AG09309 (cell line): ENCODE data around the gene RIN3.
A peak's percentile ranks its signal among the peaks of the same experiment; 100 is the strongest.
"Not testable (repeated sequence)": the region's sequence is repeated elsewhere in the genome, so short reads cannot be mapped to it uniquely, and the experiment has no call there.

Source experiments
- DNase-seq: peaks from one replicate; pipeline ENCODE4 v3.0.0-alpha.2; 2010; ENCODE audit warnings: low read depth
- H3K4me3 ChIP-seq: 2 replicates; pipeline ENCODE4 v1.5.1; 2011; ENCODE audit warnings: mild to moderate bottlenecking, low read depth, low read length, moderate library complexity; ENCODE audit not compliant: control insufficient read depth
- TF ChIP-seq, protein P1 (sequence below): IDR thresholded peaks from 2 replicates; pipeline ENCODE4 v1.5.1; 2011; ENCODE audit warnings: mild to moderate bottlenecking, low read depth, low read length, inconsistent platforms; ENCODE audit not compliant: insufficient read depth, control insufficient read depth; ENCODE audit errors: missing control alignments

Gene RIN3

DNA sequence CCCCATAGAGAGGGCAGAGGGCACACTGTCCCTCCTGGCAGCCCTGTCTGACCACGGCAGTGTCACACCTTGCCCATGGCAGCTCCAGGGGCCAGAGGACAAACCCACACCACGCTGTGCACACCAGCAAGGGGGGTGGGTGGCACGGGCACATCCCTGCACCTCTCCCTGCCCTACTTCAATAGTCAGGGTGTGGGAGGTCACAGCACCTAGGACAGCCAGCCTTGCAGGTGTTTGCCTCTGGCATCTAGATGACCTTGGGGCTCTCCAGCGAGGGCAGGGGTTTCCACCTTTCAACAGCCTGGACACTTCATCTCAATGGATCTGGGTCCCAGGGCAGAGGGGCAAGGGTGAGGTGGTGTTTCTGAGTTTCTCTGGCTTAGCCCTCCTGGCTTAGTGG, 165.7 kb downstream of the RIN3 start:
- TF ChIP-seq, protein P1, sequence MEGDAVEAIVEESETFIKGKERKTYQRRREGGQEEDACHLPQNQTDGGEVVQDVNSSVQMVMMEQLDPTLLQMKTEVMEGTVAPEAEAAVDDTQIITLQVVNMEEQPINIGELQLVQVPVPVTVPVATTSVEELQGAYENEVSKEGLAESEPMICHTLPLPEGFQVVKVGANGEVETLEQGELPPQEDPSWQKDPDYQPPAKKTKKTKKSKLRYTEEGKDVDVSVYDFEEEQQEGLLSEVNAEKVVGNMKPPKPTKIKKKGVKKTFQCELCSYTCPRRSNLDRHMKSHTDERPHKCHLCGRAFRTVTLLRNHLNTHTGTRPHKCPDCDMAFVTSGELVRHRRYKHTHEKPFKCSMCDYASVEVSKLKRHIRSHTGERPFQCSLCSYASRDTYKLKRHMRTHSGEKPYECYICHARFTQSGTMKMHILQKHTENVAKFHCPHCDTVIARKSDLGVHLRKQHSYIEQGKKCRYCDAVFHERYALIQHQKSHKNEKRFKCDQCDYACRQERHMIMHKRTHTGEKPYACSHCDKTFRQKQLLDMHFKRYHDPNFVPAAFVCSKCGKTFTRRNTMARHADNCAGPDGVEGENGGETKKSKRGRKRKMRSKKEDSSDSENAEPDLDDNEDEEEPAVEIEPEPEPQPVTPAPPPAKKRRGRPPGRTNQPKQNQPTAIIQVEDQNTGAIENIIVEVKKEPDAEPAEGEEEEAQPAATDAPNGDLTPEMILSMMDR = no peak
- no peak overlapping the region for H3K4me3 ChIP-seq

DNA sequence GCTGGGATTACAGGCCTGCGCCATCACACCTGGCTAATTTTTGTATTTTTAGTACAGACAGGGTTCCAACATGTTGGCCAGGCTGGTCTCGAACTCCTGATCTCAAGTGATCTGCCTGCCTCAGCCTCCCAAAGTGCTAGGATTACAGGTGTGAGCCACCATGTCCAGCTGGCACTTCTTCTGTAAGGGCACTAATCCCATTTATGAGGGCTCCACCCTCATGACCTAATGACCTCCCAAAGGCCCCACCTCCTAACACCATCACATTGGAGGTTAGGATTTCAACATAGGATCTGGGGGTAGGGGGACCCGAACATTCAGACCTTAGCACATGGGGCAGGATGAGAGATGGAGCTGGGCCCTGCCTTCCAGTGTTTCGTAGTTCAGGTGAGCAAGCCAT, 166.7 kb downstream of the RIN3 start:
- not testable (repeated sequence) for DNase-seq, H3K4me3 ChIP-seq

More for the DNA sequence above, 165.7 kb downstream of the RIN3 start:
- DNase-seq = no peak

DNA sequence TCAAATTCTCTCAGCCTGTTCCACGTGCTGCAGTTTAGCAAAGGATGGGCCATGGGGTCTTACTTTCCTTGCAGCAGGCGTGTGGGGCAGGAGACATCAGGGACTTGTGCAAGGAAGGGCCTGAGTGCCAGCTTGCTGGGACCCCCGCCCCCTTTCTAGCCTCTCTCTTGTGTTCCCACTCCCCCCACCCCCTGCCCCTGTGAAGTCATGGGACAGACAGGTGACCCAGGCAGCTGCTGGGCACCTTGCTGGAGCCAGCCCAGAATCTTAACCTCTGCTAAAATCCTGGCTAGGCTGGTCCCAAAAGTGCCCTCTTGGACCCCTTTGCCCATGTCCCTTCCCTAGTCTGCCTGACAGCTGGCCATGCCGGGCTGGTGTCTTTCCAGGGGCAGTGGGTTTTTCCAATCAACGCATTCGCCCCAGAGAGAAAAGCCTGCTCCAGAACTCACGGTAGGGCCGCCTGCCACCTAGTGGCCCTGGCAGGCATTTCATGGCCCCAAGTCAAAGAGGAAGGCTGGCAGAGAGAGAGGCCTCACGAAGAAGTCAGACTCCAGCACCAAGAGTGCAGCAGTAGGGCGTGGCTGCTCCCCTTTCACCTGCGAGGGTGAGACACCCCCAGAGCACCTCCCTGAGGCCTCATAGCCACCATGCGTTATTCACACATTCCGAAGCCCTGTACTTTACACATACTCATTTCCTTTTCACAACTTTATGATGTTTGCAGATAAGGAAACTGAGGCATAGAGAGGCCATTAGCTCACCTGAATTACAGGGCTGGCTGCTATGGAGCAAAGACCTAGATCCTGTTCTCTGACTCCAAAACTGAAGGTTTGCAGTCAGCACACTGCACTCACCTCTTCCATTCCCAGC, 167.4 kb downstream of the RIN3 start:
- TF ChIP-seq, protein P1 = peak; percentile 98
- DNase-seq = peak; percentile 25
- H3K4me3 ChIP-seq = no peak overlapping the region

DNA sequence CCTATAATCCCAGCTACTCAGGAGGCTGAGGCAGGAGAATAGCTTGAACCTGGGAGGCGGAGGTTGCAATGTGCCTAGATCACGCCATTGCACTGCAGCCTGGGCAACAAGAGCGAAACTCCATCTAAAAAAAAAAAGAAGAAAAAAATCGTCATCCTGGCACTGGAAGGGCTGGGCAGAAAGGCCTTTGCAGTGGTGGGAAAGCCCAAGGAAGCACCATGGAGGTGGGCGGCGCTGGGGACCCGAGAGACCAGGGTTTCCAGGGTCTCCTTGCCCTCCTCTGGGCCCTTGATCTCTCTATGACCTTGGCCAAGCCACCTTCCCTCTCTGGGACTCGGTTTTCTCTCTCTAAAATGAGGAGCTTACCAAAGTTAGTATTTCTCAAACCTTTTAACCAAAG, 169.5 kb downstream of the RIN3 start:
- no peak overlapping the region for H3K4me3 ChIP-seq
- TF ChIP-seq, protein P1 = no peak
- DNase-seq = no peak

DNA sequence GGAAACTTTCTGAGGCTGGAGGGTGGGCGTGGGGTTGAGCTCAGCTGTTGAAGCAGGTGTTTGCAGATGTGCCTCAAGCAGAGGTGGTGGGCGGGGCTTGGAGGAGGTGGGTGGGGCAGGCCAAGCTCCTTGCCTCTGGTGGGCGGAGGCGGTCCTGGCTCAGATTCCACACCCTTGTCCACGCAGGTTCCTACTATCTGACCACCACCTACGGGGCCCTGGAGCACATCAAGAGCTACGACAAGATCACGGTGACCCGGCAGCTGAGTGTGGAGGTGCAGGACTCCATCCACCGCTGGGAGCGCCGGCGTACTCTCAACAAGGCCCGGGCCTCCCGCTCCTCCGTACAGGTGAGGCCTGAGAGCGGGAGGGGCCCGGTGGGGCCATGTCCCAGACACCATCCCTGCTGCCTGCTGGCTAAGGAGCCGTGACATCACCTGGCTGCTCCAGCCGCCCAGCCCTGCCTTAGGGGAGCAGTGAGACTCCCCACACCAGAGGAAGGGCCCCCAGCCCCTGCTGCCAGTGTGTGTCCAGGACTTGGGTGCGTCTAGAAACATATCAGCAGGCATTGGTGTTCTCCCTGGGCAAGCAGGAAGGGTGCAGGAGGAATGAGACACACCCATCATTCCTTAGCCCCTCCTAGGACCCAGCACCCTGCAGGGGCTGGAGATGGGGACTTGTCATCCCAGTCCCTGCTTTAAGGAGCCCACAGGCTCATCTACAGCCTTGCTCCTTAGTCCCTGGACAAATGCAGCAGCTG, 171.4 kb downstream of the RIN3 start:
- no peak overlapping the region for H3K4me3 ChIP-seq
- DNase-seq = no peak
- TF ChIP-seq, protein P1 = no peak

DNA sequence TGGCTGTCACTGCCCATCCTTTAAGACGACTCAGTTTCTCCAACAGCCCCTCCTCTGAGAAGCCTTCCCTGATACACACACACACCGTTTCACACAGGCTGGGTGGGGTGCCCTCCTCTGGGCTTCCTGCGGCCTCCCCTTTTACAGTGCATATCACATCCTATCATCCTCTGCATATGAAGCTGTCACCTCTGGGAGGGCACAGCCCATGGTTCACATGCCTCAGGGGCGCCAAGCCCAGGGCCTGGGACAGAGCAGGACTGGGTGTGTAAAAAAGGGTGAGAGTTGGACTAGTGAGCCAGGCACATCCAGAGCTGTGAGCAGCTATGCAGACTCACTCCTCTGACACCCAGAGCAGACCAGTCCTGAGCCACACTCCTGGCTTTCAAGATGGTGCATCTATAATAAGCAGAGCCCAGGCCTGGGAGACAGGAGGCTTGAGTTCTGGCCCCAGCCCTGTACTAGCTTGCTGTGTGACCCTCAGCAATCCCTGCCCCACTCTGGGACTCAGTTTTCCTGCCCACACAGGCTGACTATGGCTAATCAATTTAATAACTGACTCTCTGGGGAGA, 172.3 kb downstream of the RIN3 start:
- TF ChIP-seq, protein P1 = no peak
- no peak for DNase-seq
- H3K4me3 ChIP-seq = no peak overlapping the region
